ENCODE data around the gene PACRG.
"Not testable (repeated sequence)": the region's sequence is repeated elsewhere in the genome, so short reads cannot be mapped to it uniquely, and the experiment has no call there.

The PACRG gene
- total RNA-seq: 0 to 1.4 (median 0.84) reads per million in 4 donors

GRCh38 chr6:162727322-162728182 lies at the start of gene PACRG, which contains the start of gene PRKN:
Gene PACRG (plus strand): TSS chr6:162727974.
Gene PRKN (minus strand): TSS chr6:162727766.
- peak; percentile 90 to 98 (median 96) for DNase-seq

GRCh38 chr6:162678896-162679295 lies 48.9 kb upstream of the PACRG start:
- DNase-seq: not testable (repeated sequence)

GRCh38 chr6:162679681-162680080 lies 48.1 kb upstream of the PACRG start:
- no peak for DNase-seq

GRCh38 chr6:162680367-162680766 lies 47.4 kb upstream of the PACRG start:
- DNase-seq: no peak

GRCh38 chr6:162680871-162681270 lies 46.9 kb upstream of the PACRG start:
- no peak for DNase-seq

- DNase-seq: no peak
These were observed 46.3 kb upstream of the PACRG start for GRCh38 chr6:162681447-162681846.

- DNase-seq: no peak
These were observed 44.6 kb upstream of the PACRG start for GRCh38 chr6:162683135-162683534.

GRCh38 chr6:162684052-162684451 lies 43.7 kb upstream of the PACRG start:
- no peak for DNase-seq

GRCh38 chr6:162684961-162685360 lies 42.8 kb upstream of the PACRG start:
- no peak for DNase-seq

- DNase-seq: no peak
These were observed 42.2 kb upstream of the PACRG start for GRCh38 chr6:162685586-162685985.

- no peak for DNase-seq
These were observed 38.9 kb upstream of the PACRG start for GRCh38 chr6:162688751-162689345.

GRCh38 chr6:162690158-162690557 lies 37.6 kb upstream of the PACRG start:
- DNase-seq: no peak

GRCh38 chr6:162697872-162698403 lies 29.8 kb upstream of the PACRG start:
- DNase-seq: no peak

GRCh38 chr6:162698440-162698839 lies 29.3 kb upstream of the PACRG start:
- DNase-seq: no peak

GRCh38 chr6:162699961-162700360 lies 27.8 kb upstream of the PACRG start:
- no peak for DNase-seq

- DNase-seq: no peak
These were observed 26.8 kb upstream of the PACRG start for GRCh38 chr6:162700966-162701365.

GRCh38 chr6:162701551-162701950 lies 26.2 kb upstream of the PACRG start:
- DNase-seq: no peak

- DNase-seq: no peak
These were observed 25.3 kb upstream of the PACRG start for GRCh38 chr6:162702446-162702845.

GRCh38 chr6:162704001-162704400 lies 23.8 kb upstream of the PACRG start:
- no peak for DNase-seq

- no peak for DNase-seq
These were observed 22.0 kb upstream of the PACRG start for GRCh38 chr6:162705736-162706135.

- DNase-seq: no peak
These were observed 21.5 kb upstream of the PACRG start for GRCh38 chr6:162706232-162706631.

GRCh38 chr6:162708971-162709370 lies 18.8 kb upstream of the PACRG start:
- DNase-seq: no peak

- DNase-seq: no peak
These were observed 18.3 kb upstream of the PACRG start for GRCh38 chr6:162709431-162709830.

GRCh38 chr6:162710419-162710818 lies 17.4 kb upstream of the PACRG start:
- DNase-seq: no peak
